Tibial nerve (tissue), 4 donors: Measurements from ENCODE around the gene GADD45A.

Experiments
- EP300 ChIP-seq, 2 donors: sonication (generic); formaldehyde crosslinking; IDR thresholded peaks; one replicate each; pipeline ENCODE4 v1.6.1; 2017; ENCODE audit warnings: antibody characterized with exemption in 2 of 2, mild to moderate bottlenecking in 1 of 2
- TF ChIP-seq, protein P1 (sequence below), 5 experiments: fragments of 200-600 bp in 3 of 5; fragments of 450-650 bp in 2 of 5; sonication (generic) in 3 of 5; IDR thresholded peaks; one replicate each; pipeline ENCODE4 v1.5.1; 2016 to 2019; ENCODE audit warnings: antibody characterized with exemption in 5 of 5, mild to moderate bottlenecking in 3 of 5, moderate library complexity in 2 of 5

GRCh38 chr1:67729872-67730271 lies 44.9 kb downstream of the GADD45A start:
- TF ChIP-seq, protein P1, sequence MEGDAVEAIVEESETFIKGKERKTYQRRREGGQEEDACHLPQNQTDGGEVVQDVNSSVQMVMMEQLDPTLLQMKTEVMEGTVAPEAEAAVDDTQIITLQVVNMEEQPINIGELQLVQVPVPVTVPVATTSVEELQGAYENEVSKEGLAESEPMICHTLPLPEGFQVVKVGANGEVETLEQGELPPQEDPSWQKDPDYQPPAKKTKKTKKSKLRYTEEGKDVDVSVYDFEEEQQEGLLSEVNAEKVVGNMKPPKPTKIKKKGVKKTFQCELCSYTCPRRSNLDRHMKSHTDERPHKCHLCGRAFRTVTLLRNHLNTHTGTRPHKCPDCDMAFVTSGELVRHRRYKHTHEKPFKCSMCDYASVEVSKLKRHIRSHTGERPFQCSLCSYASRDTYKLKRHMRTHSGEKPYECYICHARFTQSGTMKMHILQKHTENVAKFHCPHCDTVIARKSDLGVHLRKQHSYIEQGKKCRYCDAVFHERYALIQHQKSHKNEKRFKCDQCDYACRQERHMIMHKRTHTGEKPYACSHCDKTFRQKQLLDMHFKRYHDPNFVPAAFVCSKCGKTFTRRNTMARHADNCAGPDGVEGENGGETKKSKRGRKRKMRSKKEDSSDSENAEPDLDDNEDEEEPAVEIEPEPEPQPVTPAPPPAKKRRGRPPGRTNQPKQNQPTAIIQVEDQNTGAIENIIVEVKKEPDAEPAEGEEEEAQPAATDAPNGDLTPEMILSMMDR (IDR thresholded peaks at IDR 0.05), result no peak
- TF ChIP-seq EP300 (IDR thresholded peaks at IDR 0.05), result no peak
